GM10266 (cell line): Measurements from ENCODE around the gene SMC6.

Experiments
- DNase-seq: peaks from one replicate; pipeline ENCODE4 v3.0.0; 2012; ENCODE audit errors: extremely low spot score
- CTCF ChIP-seq: IDR thresholded peaks from 2 replicates; pipeline ENCODE4 v1.5.1; 2012; ENCODE audit warnings: mild to moderate bottlenecking, low read depth; ENCODE audit not compliant: control insufficient read depth, insufficient read depth; ENCODE audit errors: missing control alignments

The SMC6 gene

GRCh38 chr2:17620841-17621240 lies 132.8 kb downstream of the SMC6 start:
- no peak for DNase-seq
- no peak for TF ChIP-seq CTCF

GRCh38 chr2:17620280-17620679 lies 133.3 kb downstream of the SMC6 start:
- TF ChIP-seq CTCF = no peak
- no peak for DNase-seq

GRCh38 chr2:17617955-17618354 lies 135.7 kb downstream of the SMC6 start:
- TF ChIP-seq CTCF = no peak
- DNase-seq = no peak

- no peak for DNase-seq
- no peak for TF ChIP-seq CTCF
These were observed 136.1 kb downstream of the SMC6 start for GRCh38 chr2:17617516-17617915.

GRCh38 chr2:17616405-17616804 lies 137.2 kb downstream of the SMC6 start:
- DNase-seq = no peak
- no peak for TF ChIP-seq CTCF

- no peak for TF ChIP-seq CTCF
- no peak for DNase-seq
These were observed 137.8 kb downstream of the SMC6 start for GRCh38 chr2:17615728-17616351.

GRCh38 chr2:17615147-17615546 lies 138.5 kb downstream of the SMC6 start:
- no peak for TF ChIP-seq CTCF

More at GRCh38 chr2:17615147-17615546, 138.5 kb downstream of the SMC6 start:
- DNase-seq = no peak
